Left hindlimb (tissue), 1 donor: ENCODE data around the gene MYO1H.

Experiments
- DNase-seq: peaks from one replicate; pipeline ENCODE4 v3.0.0-alpha.2; 2018

Gene MYO1H

GRCh38 chr12:109493938-109494337 lies 146.2 kb downstream of the MYO1H start:
- DNase-seq, result no peak

DNA sequence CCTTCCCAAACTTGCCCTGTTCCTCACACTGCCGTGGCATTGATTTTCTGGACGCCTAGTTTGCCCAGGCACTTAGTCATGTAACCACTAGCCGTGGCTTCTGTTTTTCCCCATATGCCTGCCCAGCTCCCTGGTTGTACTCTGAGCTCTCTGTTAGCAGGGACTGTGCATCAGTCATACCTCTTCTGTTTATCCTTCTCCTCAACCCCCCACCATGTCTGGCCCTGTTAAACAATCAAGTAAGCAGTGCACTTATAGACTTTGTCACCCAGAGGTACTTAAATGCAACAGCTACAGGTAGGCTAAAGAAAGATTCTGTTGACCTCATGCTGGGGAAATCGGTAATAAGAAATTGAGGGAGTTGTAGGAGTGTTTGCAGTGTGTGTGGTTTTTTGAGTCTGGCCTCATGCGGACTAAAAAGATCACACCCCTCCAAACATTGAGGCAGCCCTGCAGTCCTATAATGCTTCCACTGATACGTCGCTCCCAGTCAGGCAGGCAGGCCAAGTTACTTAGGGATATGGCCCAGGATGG lies 146.7 kb downstream of the MYO1H start:
- DNase-seq, result no peak

DNA sequence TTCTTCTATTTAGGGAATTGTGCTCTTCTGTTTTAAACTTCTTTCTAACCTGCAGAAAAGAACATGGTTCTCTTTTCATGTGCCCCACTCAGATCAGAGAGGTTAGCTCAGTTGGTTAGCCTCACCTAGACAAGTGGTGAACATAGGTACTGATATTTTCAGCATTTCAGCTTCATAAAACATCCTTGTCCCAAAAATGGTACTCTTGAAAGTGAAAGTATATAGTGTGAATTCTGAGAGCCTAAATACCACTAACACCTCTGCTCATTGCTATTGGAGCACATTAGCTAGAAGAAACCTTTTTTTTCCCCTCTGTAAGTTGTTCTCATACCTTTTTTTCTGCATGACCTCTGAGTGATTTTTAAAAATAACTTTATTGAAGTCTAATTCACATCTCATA lies 147.3 kb downstream of the MYO1H start:
- no peak for DNase-seq

DNA sequence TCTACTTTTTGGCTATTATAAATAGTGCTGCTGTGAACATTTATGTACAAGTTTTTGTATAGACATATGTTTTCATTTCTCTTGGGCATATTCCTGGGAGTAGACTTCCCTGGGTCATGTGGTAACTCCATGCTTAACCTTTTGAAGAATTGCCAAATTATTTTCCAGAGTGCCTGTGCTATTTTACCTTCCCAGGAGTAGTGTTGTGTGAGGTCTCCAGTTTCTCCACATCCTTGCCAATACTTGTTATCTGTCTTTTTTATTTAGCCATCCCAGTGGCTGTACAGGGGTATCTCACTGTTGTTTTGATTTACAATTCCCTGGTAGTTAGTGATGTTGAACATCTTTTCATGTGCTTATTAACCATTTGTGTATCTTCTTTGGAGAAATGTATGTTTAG lies 148.6 kb downstream of the MYO1H start:
- no peak for DNase-seq

DNA sequence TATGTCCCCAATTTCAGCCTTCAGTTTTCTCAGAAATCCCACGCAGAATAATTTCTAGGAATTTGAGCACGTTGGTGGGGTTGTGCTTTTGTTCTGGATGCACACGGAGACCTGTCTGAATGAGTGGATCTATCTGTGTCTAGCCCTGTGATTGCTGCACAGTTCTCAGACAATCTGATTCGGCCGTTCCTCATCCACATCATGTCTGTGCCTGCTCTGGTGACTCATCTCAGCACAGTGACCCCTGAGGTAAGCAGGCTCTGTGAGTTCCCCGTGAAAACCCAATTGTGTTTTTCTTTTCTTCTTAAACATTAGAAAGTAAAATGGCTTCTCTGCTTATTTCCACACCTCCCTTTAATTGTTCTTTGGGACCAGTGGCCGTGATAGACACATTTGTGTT lies 150.0 kb downstream of the MYO1H start:
- no peak for DNase-seq
